Measurements from ENCODE around the gene NACC2. TPM values are rescaled to one million over a fixed set of nuclear protein-coding genes. Genes with fewer than 3 reads are reported as not detected.

Gene NACC2
- total and polyA plus RNA-seq, 2 experiments from 2014 or later = 3.8 to 20.8 TPM

GRCh38 chr9:136136127-136136925, 41.2 kb upstream of the NACC2 start:
- TF ChIP-seq JUNB (IDR thresholded peaks at IDR 0.05; ENCODE audit: unreplicated experiment) (no peak), NANOG (IDR thresholded peaks at IDR 0.05; ENCODE audit: borderline replicate concordance) (no peak), ETS1 (IDR thresholded peaks at IDR 0.05) (no peak), EZH2phosphoT487 (IDR thresholded peaks at IDR 0.05; ENCODE audit: unreplicated experiment) (no peak), ZNF331 (CRISPR knock-in tag; IDR thresholded peaks at IDR 0.05; ENCODE audit: low read depth) (no peak), ZNF462 (CRISPR knock-in tag; IDR thresholded peaks at IDR 0.05) (no peak), CREB1 (CRISPR knock-in tag; IDR thresholded peaks at IDR 0.05; ENCODE audit: low read depth) (no peak), POLR2AphosphoS5 (IDR thresholded peaks at IDR 0.05; ENCODE audit: low read depth) (no peak), STAT1 (IDR thresholded peaks at IDR 0.05; ENCODE audit: unreplicated experiment) (no peak), REST (IDR thresholded peaks at IDR 0.05; ENCODE audit: unreplicated experiment) (no peak)
- H3K27ac ChIP-seq (ENCODE audit: low read depth) = no peak overlapping the region
- DNase-seq (ENCODE audit: low spot score) = no peak
- H3K36me3 ChIP-seq (ENCODE audit: insufficient read depth) = no peaks in the 10 kb centered on the region
- H3K4me3 ChIP-seq = no peak overlapping the region
- H3K4me1 ChIP-seq (ENCODE audit: insufficient read depth) = peaks cover 9% of the 10 kb centered on the region; the same call in 1 of the 2 replicates
- H3K4me3 Mint-ChIP-seq = no peak overlapping the region
- no peaks in the 10 kb centered on the region for H3K36me3 Mint-ChIP-seq (ENCODE audit: low read depth)
- no peaks in the 10 kb centered on the region for H3K9me2 ChIP-seq (ENCODE audit: insufficient read depth)
- no peak overlapping the region for H3K27ac Mint-ChIP-seq
- no peaks in the 10 kb centered on the region for H4K20me1 ChIP-seq (replicated peaks; ENCODE audit: insufficient read depth)
- H3K9me3 Mint-ChIP-seq = no peaks in the 10 kb centered on the region; the same call in 2 of the 3 replicates
- peaks cover 16% of the 10 kb centered on the region for H3K27me3 Mint-ChIP-seq (ENCODE audit: insufficient read depth, low read depth, poor library complexity)
- H3K27me3 ChIP-seq (ENCODE audit: insufficient read depth) = peaks cover 26% of the 10 kb centered on the region
- peaks cover 18% of the 10 kb centered on the region for H3K4me1 Mint-ChIP-seq
- no peak overlapping the region for H3K4me2 ChIP-seq
- H3K79me2 ChIP-seq (replicated peaks; ENCODE audit: insufficient read depth) = no peaks in the 10 kb centered on the region
- H2AFZ ChIP-seq = no peak overlapping the region
- ATAC-seq = no peak
- no peaks in the 10 kb centered on the region for H3F3A ChIP-seq (replicated peaks; ENCODE audit: low read depth)
